CD14-positive monocyte (primary cell): ENCODE results near the gene KCNK13. TPM values are rescaled to one million over a fixed set of nuclear protein-coding genes. Genes with fewer than 3 reads are reported as not detected.

Experiments
- DNase-seq, 3 donors: peaks; one replicate each; pipeline ENCODE4 v3.0.0-alpha.2; 2011 to 2022
- H2AFZ ChIP-seq: 2 replicates; pipeline ENCODE4 v1.6.0; 2012; ENCODE audit warnings: mild to moderate bottlenecking, low read depth, low read length, inconsistent platforms; ENCODE audit not compliant: insufficient read depth, poor library complexity, severe bottlenecking
- H3K27ac ChIP-seq, 2 donors: 1 replicate in 1 of 2; 2 replicates in 1 of 2; pipeline ENCODE4 v1.5.1; 2012 to 2013; ENCODE audit warnings: low read length in 2 of 2, control low read depth in 1 of 2, inconsistent platforms in 1 of 2, low read depth in 1 of 2, mild to moderate bottlenecking in 1 of 2
- H3K27me3 ChIP-seq, 2 donors: one replicate each; pipeline versions ENCODE4 v1.6.0 to v1.6.1; 2011 to 2013; ENCODE audit warnings: low read length in 2 of 2; ENCODE audit not compliant: control insufficient read depth in 2 of 2, insufficient read depth in 2 of 2
- H3K36me3 ChIP-seq, 2 donors: replicated peaks in 1 of 2; 1 replicate in 1 of 2; 2 replicates in 1 of 2; pipeline versions ENCODE4 v1.5.1 to v1.6.1; 2012 to 2013; ENCODE audit warnings: low read length in 2 of 2, control low read depth in 1 of 2, inconsistent platforms in 1 of 2, mild to moderate bottlenecking in 1 of 2; ENCODE audit not compliant: insufficient read depth in 2 of 2, control insufficient read depth in 1 of 2
- H3K4me1 ChIP-seq, 2 donors: 1 replicate in 1 of 2; 2 replicates in 1 of 2; pipeline versions ENCODE4 v1.5.1 to v1.6.1; 2012 to 2013; ENCODE audit warnings: low read length in 2 of 2, control low read depth in 1 of 2, inconsistent platforms in 1 of 2, mild to moderate bottlenecking in 1 of 2, moderate library complexity in 1 of 2; ENCODE audit not compliant: insufficient read depth in 2 of 2, control insufficient read depth in 1 of 2
- H3K4me2 ChIP-seq: replicated peaks from 2 replicates; pipeline ENCODE3; 2012; ENCODE audit warnings: low read length, moderate library complexity, mild to moderate bottlenecking; ENCODE audit not compliant: poor library complexity, severe bottlenecking; ENCODE audit errors: extremely low read depth
- H3K4me3 ChIP-seq, 3 experiments: fragments of 200-600 bp in 1 of 3; sonication (generic) in 1 of 3; replicated peaks in 1 of 3; 1 replicate in 2 of 3; 2 replicates in 1 of 3; pipeline ENCODE4 v1.5.1; 2011 to 2013; ENCODE audit warnings: low read length in 3 of 3, mild to moderate bottlenecking in 3 of 3, control low read depth in 2 of 3, low read depth in 2 of 3, inconsistent platforms in 1 of 3, moderate library complexity in 1 of 3
- H3K79me2 ChIP-seq: 2 replicates; pipeline ENCODE4 v1.6.0; 2012; ENCODE audit warnings: mild to moderate bottlenecking, control low read depth, inconsistent platforms, low read length, moderate library complexity; ENCODE audit not compliant: insufficient read depth
- H3K9ac ChIP-seq: 2 replicates; pipeline ENCODE4 v1.6.0; 2017; ENCODE audit warnings: low read length, mild to moderate bottlenecking; ENCODE audit not compliant: insufficient read depth, poor library complexity, severe bottlenecking
- H3K9me3 ChIP-seq, 2 donors: replicated peaks in 1 of 2; 1 replicate in 1 of 2; 2 replicates in 1 of 2; pipeline versions ENCODE4 v1.5.1 to v1.6.1; 2012 to 2013; ENCODE audit warnings: low read length in 2 of 2, control low read depth in 1 of 2; ENCODE audit not compliant: control insufficient read depth in 1 of 2, insufficient read depth in 1 of 2
- H4K20me1 ChIP-seq: 2 replicates; pipeline ENCODE4 v1.6.0; 2012; ENCODE audit warnings: mild to moderate bottlenecking, low read length, control low read depth, moderate library complexity; ENCODE audit not compliant: insufficient read depth
- H3K27ac Mint-ChIP-seq, 7 donors: one replicate each; pipeline ENCODE4 v1.8.0; 2020; ENCODE audit warnings: mild to moderate bottlenecking in 7 of 7, mixed read lengths in 7 of 7, moderate library complexity in 6 of 7, inconsistent platforms in 2 of 7
- H3K27me3 Mint-ChIP-seq, 3 donors: one replicate each; pipeline ENCODE4 v1.8.0; 2021 to 2022; ENCODE audit warnings: low read depth in 3 of 3, mild to moderate bottlenecking in 3 of 3, mixed read lengths in 3 of 3, moderate library complexity in 3 of 3, inconsistent platforms in 1 of 3
- H3K36me3 Mint-ChIP-seq, 2 donors: one replicate each; pipeline ENCODE4 v1.8.0; 2020; ENCODE audit warnings: mixed read lengths in 2 of 2, inconsistent platforms in 1 of 2, mild to moderate bottlenecking in 1 of 2
- H3K4me1 Mint-ChIP-seq: one replicate; pipeline ENCODE4 v1.8.0; 2020; ENCODE audit warnings: mild to moderate bottlenecking, mixed read lengths
- H3K4me3 Mint-ChIP-seq, 2 donors: one replicate each; pipeline ENCODE4 v1.8.0; 2020; ENCODE audit warnings: mild to moderate bottlenecking in 2 of 2, mixed read lengths in 2 of 2, moderate library complexity in 1 of 2
- H3K9me3 Mint-ChIP-seq, 7 donors: one replicate each; pipeline ENCODE4 v1.8.0; 2020 to 2022; ENCODE audit warnings: mixed read lengths in 7 of 7, mild to moderate bottlenecking in 6 of 7, moderate library complexity in 6 of 7, inconsistent platforms in 2 of 7
- WGBS: methylation state at CpG from one replicate; pipeline ENCODE4 v1.1.5; 2013; ENCODE audit warnings: missing lambda C conversion rate; ENCODE audit not compliant: insufficient coverage; 5-methylcytosine and 5-hydroxymethylcytosine counted together
- intact Hi-C, 2 donors: fragments of 100-400 bp; cut with micrococcal nuclease; formaldehyde crosslinking; loops; one replicate each; pipeline versions ENCODE4 v1.15.0 to v1.15.1; 2023
- polyA plus RNA-seq, 3 donors: library from polyadenylated mRNA; depleted of rRNA in 1 of 3; unstranded in 2 of 3; stranded (reverse) in 1 of 3; fragments of 300-500 nt in 2 of 3; fragments of >200 nt in 1 of 3; fragmentation: Illumina TruSeq in 2 of 3; gene quantifications; 1 replicate in 2 of 3; 2 replicates in 1 of 3; pipeline ENCODE4 v1.2.3, GENCODE V29; 2012 to 2021
- TF ChIP-seq, protein P1 (sequence below): fragments of 200-600 bp; IDR thresholded peaks from one replicate; pipeline ENCODE4 v1.8.0; 2022; ENCODE audit warnings: antibody characterized with exemption, mild to moderate bottlenecking

The KCNK13 gene
- polyA plus RNA-seq, 3 donors = 1.6 to 4.2 (median 2.9) TPM

DNA sequence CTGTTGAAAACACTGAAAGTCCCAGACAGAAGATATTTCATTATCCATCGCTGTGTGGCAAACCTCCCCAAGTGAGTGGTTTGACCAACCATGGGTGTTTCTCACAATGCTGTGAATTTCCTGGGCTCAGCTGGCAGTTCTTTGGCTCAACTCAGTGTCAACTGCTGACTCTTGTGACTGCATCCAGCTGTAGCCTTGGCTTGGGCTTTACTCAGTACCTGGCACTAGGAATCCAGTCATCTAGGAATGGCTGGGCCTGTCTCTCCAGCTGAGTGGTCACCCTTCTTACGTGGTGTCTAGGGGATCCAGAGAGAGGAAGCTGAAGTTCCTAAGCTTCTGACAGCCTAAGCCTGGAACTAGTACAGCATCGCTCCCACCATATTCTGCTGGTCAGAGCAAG, 113.8 kb downstream of the KCNK13 start:
- no peaks in the 10 kb centered on the region for H3K36me3 Mint-ChIP-seq
- no peak overlapping the region for H3K4me3 Mint-ChIP-seq
- Histone ChIP-seq H3K4me2 (no peak overlapping the region), H3K9me3 (peaks cover 0 to 6% of the 10 kb centered on the region in 2 donors), H3K27ac (no peak overlapping the region), H3K4me1 (no peaks in the 10 kb centered on the region), H3K27me3 (peaks cover 0 to 2% of the 10 kb centered on the region in 2 donors), H3K4me3 (no peak overlapping the region), H3K79me2 (no peaks in the 10 kb centered on the region), H3K36me3 (no peaks in the 10 kb centered on the region), H3K9ac (no peak overlapping the region), H4K20me1 (no peaks in the 10 kb centered on the region), H2AFZ (no peak overlapping the region)
- TF ChIP-seq, protein P1, sequence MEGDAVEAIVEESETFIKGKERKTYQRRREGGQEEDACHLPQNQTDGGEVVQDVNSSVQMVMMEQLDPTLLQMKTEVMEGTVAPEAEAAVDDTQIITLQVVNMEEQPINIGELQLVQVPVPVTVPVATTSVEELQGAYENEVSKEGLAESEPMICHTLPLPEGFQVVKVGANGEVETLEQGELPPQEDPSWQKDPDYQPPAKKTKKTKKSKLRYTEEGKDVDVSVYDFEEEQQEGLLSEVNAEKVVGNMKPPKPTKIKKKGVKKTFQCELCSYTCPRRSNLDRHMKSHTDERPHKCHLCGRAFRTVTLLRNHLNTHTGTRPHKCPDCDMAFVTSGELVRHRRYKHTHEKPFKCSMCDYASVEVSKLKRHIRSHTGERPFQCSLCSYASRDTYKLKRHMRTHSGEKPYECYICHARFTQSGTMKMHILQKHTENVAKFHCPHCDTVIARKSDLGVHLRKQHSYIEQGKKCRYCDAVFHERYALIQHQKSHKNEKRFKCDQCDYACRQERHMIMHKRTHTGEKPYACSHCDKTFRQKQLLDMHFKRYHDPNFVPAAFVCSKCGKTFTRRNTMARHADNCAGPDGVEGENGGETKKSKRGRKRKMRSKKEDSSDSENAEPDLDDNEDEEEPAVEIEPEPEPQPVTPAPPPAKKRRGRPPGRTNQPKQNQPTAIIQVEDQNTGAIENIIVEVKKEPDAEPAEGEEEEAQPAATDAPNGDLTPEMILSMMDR = no peak
- H3K4me1 Mint-ChIP-seq = no peaks in the 10 kb centered on the region
- no peak for DNase-seq
- WGBS = 100% methylated on average over 3 of the region's 3 CpGs
- no peak overlapping the region for H3K27ac Mint-ChIP-seq
- intact Hi-C loops = no loop called here
- peaks cover 0 to 6% (median 5%) of the 10 kb centered on the region in 3 donors for H3K27me3 Mint-ChIP-seq
- peaks cover 2 to 17% (median 13%) of the 10 kb centered on the region in 7 donors for H3K9me3 Mint-ChIP-seq

- H4K20me1 ChIP-seq = no peaks in the 10 kb centered on the region
- H3K27me3 ChIP-seq = no peaks in the 10 kb centered on the region
- TF ChIP-seq, protein P1 = no peak
- no peak overlapping the region for H3K4me3 Mint-ChIP-seq
- no peak overlapping the region for H3K27ac ChIP-seq
- H3K36me3 Mint-ChIP-seq = no peaks in the 10 kb centered on the region
- H3K4me3 ChIP-seq = no peak overlapping the region
- no peak overlapping the region for H3K27ac Mint-ChIP-seq
- H3K36me3 ChIP-seq = no peaks in the 10 kb centered on the region
- no peak overlapping the region for H3K4me2 ChIP-seq
- peaks cover 6 to 11% (median 6%) of the 10 kb centered on the region in 3 donors for H3K27me3 Mint-ChIP-seq
- no peak for DNase-seq
- no peak overlapping the region for H3K9ac ChIP-seq
- H3K9me3 ChIP-seq = peaks cover 0 to 11% of the 10 kb centered on the region in 2 donors
- peaks cover 2 to 24% (median 16%) of the 10 kb centered on the region in 7 donors for H3K9me3 Mint-ChIP-seq
- H2AFZ ChIP-seq = no peak overlapping the region
- no peaks in the 10 kb centered on the region for H3K79me2 ChIP-seq
- no CpG with 5 or more reads among the region's 3 CpGs for WGBS
- intact Hi-C loops = no loop called here
- H3K4me1 ChIP-seq = no peaks in the 10 kb centered on the region
- H3K4me1 Mint-ChIP-seq = no peaks in the 10 kb centered on the region
Measured at GRCh38 chr14:90177539-90178189, 115.9 kb downstream of the KCNK13 start.
